Left ventricle myocardium inferior (tissue), 1 donor: ENCODE data around the gene MAGI1. TPM values are rescaled to one million over a fixed set of nuclear protein-coding genes. Genes with fewer than 3 reads are reported as not detected.

Source experiments
- DNase-seq: peaks from one replicate; pipeline ENCODE4 v3.0.0-alpha.2; 2020
- H3K27ac ChIP-seq: fragments of 200-600 bp; replicated peaks from 2 replicates; pipeline ENCODE4 v1.8.0; 2021
- H3K27me3 ChIP-seq: fragments of 200-600 bp; 2 replicates; pipeline ENCODE4 v1.8.0; 2021; ENCODE audit warnings: low read depth
- H3K36me3 ChIP-seq: fragments of 200-600 bp; 2 replicates; pipeline ENCODE4 v1.8.0; 2021
- H3K4me1 ChIP-seq: fragments of 200-600 bp; 2 replicates; pipeline ENCODE4 v1.8.0; 2021
- H3K4me3 ChIP-seq: fragments of 200-600 bp; 2 replicates; pipeline ENCODE4 v1.8.0; 2021; ENCODE audit warnings: mild to moderate bottlenecking, moderate library complexity
- H3K9me3 ChIP-seq: fragments of 200-600 bp; replicated peaks from 2 replicates; pipeline ENCODE4 v1.8.0; 2021
- CTCF ChIP-seq: fragments of 200-600 bp; IDR thresholded peaks from 2 replicates; pipeline ENCODE4 v1.8.0; 2021; ENCODE audit warnings: antibody characterized with exemption, mild to moderate bottlenecking, borderline replicate concordance
- intact Hi-C: fragments of 100-400 bp; cut with micrococcal nuclease; formaldehyde crosslinking; loops from one replicate; pipeline ENCODE4 v1.11.0; 2022
- total RNA-seq: library from RNA; stranded (reverse); fragmentation: NEBNext Ultra II Directional; extraction: Animal tissue kit (Norgen Biotek cat#: 25700); gene quantifications from one replicate; pipeline ENCODE4 v1.2.1, GENCODE V29; 2021
- donor health status: DM: no; HTN: yes; CAD: no; lungs with severe emphysema.

The MAGI1 gene
- total RNA-seq, 1 donor from 2014 or later: 36.6 TPM

DNA sequence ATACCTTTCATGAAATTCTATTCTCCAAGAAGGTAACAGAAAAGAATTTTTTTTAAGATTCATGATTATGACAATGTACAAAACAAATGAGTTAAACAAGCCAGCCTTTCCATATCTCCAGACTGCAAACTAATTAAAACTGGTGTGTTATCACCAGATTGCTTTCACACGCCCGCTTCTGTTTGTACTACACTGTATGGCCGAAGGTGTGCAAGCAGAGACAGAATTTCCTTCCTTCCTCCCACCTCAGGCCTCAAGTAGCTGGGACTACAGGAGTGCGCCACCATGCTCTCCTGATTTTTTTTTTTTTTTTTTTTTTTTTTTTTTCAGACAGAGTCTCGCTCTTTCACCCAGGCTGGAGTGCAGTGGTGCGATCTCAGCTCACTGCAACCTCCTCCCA lies 400.4 kb downstream of the MAGI1 start:
- no peak for TF ChIP-seq CTCF
- Histone ChIP-seq H3K36me3 (no peaks in the 10 kb centered on the region), H3K27me3 (no peaks in the 10 kb centered on the region), H3K4me3 (no peak overlapping the region), H3K4me1 (peaks cover 42% of the 10 kb centered on the region), H3K27ac (no peak overlapping the region), H3K9me3 (no peaks in the 10 kb centered on the region)
- DNase-seq: no peak
- intact Hi-C loops: no loop called here

- intact Hi-C loops: no loop called here
- no peak for TF ChIP-seq CTCF
- H3K4me3 ChIP-seq: no peak overlapping the region
Measured at GRCh38 chr3:65636326-65636725, 402.4 kb downstream of the MAGI1 start.

GRCh38 chr3:65635657-65636056 lies 403.1 kb downstream of the MAGI1 start:
- Histone ChIP-seq H3K36me3 (no peaks in the 10 kb centered on the region), H3K4me3 (no peak overlapping the region), H3K27me3 (no peaks in the 10 kb centered on the region), H3K4me1 (peaks cover 15% of the 10 kb centered on the region), H3K27ac (no peak overlapping the region), H3K9me3 (no peaks in the 10 kb centered on the region)
- no peak for TF ChIP-seq CTCF
- no peak for DNase-seq
- intact Hi-C loops: no loop called here

More at GRCh38 chr3:65636326-65636725, 402.4 kb downstream of the MAGI1 start:
- DNase-seq: no peak
- Histone ChIP-seq H3K27me3 (no peaks in the 10 kb centered on the region), H3K27ac (no peak overlapping the region), H3K4me1 (peaks cover 22% of the 10 kb centered on the region), H3K9me3 (no peaks in the 10 kb centered on the region), H3K36me3 (no peaks in the 10 kb centered on the region)

DNA sequence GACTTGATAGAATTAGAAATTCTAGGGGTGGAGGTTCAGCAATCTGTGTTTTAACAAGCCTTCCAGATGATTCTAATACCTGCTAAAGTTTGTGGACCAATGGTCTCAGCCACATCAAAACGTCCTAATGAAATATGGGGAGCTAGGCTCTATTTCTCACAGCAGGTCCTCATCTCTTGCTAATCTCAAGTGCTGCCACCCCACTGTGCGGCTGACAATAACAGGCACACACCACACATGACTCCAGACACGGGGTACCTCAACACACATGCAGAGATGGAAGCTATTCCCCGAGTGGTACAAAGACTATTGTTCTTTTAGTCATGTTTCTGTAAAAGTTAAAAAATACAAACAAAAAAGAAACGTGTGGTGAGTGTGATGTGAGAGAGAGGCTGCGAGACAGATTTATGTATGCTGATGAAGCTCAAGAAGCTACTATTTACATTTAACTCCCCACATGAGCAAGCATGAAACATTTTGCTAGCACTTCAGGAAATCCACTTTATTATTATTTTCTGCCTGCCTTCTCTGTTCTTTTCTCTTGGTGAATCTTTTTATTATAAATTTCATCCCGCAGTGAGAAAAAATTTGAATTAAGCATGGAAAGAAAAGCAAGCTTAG lies 405.6 kb downstream of the MAGI1 start:
- intact Hi-C loops: no loop called here
- peaks cover 14% of the 10 kb centered on the region for H3K4me1 ChIP-seq
- no peak for TF ChIP-seq CTCF

GRCh38 chr3:65632414-65632813 lies 406.3 kb downstream of the MAGI1 start:
- H3K27me3 ChIP-seq: no peaks in the 10 kb centered on the region
- no peaks in the 10 kb centered on the region for H3K36me3 ChIP-seq
- intact Hi-C loops: no loop called here
- no peak overlapping the region for H3K4me3 ChIP-seq
- DNase-seq: no peak
- H3K27ac ChIP-seq: no peak overlapping the region
- H3K4me1 ChIP-seq: peaks cover 14% of the 10 kb centered on the region
- no peaks in the 10 kb centered on the region for H3K9me3 ChIP-seq
- TF ChIP-seq CTCF: no peak

More for the DNA sequence above, 405.6 kb downstream of the MAGI1 start:
- Histone ChIP-seq H3K4me3 (no peak overlapping the region), H3K27ac (no peak overlapping the region), H3K9me3 (no peaks in the 10 kb centered on the region), H3K36me3 (no peaks in the 10 kb centered on the region), H3K27me3 (no peaks in the 10 kb centered on the region)
- DNase-seq: no peak

- H3K4me1 ChIP-seq: peaks cover 17% of the 10 kb centered on the region
- H3K9me3 ChIP-seq: no peaks in the 10 kb centered on the region
- H3K36me3 ChIP-seq: no peaks in the 10 kb centered on the region
- intact Hi-C loops: no loop called here
- H3K27me3 ChIP-seq: no peaks in the 10 kb centered on the region
- no peak overlapping the region for H3K4me3 ChIP-seq
- no peak for DNase-seq
- TF ChIP-seq CTCF: no peak
- H3K27ac ChIP-seq: no peak overlapping the region
Measured at GRCh38 chr3:65628978-65629377, 409.7 kb downstream of the MAGI1 start.
